Cardiac septum (tissue), 1 donor: ENCODE results near the gene ECM2. TPM values are rescaled to one million over a fixed set of nuclear protein-coding genes. Genes with fewer than 3 reads are reported as not detected.
"Not testable (repeated sequence)": the region's sequence is repeated elsewhere in the genome, so short reads cannot be mapped to it uniquely, and the experiment has no call there.

Experiments used
- DNase-seq: peaks from one replicate; pipeline ENCODE4 v3.0.0-alpha.2; 2020; ENCODE audit warnings: low spot score
- intact Hi-C: fragments of 100-400 bp; cut with DNase I; formaldehyde crosslinking; loops from one replicate; pipeline ENCODE4 v1.14.0; 2022
- long read RNA-seq: library from polyadenylated mRNA; unstranded; transcript quantifications from one replicate; pipeline ENCODE4 v2.0.0, GENCODE V29; 2021
- total RNA-seq: library from RNA; stranded (reverse); fragmentation: NEBNext Ultra II Directional; extraction: Animal tissue kit (Norgen Biotek cat#: 25700); gene quantifications from one replicate; pipeline ENCODE4 v1.2.1, GENCODE V29; 2021
- donor health status: DM: no; HTN: no; CAD: no.

Gene ECM2
- 8.0 TPM for total RNA-seq
- long read RNA-seq, partial matches to known transcripts: 1 of 2 reads
- long read RNA-seq, other reads (novel, unspliced or antisense): 1 of 2 reads

- intact Hi-C loops: loop anchor here (5.0 kb wide), 1 partner anchor 76 kb away; no protein-coding TSS in a partner anchor
- DNase-seq: no peak
Measured at GRCh38 chr9:92535940-92536850, at the start of gene ECM2. Gene ECM2 (minus strand): TSS chr9:92535990. CDS start chr9:92522866, 13,124 bp downstream.

DNA sequence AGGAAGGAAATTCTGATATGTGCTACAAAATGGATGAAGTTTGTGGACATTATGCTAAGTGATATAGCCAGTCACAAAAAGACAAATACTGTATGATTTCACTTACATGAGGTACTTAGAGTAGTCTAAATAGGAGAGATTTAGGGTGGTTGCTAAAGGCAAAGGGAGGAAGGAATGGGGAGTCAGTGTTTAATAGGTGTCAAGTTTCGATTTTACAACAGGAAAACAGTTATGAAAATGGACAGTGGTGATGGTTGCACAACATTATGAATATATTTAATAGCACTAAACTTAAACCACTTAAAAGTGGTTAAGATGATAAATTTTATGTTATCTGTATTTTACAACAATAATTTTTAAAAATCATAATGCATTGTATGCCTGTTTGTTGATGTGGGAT, 40.4 kb upstream of the ECM2 start:
- no peak for DNase-seq
- intact Hi-C loops: no loop called here

GRCh38 chr9:92573612-92574011, 37.8 kb upstream of the ECM2 start:
- intact Hi-C loops, DNase-seq: not testable (repeated sequence)

DNA sequence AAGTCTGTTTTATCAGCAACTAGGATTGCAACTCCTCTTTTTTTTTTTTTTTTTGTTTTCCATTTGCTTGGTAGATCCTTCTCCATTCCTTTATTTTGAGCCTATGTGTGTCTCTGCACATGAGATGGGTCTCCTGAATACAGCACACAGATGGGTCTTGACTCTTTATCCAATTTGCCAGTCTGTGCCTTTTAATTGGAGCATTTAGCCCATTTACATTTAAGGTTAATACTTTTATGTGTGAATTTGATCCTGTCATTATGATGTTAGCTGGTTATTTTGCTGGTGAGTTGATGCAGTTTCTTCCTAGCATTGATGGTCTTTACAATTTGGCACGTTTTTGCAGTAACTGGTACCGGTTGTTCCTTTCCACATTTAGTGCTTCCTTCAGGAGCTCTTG, 36.1 kb upstream of the ECM2 start:
- DNase-seq, intact Hi-C loops: not testable (repeated sequence)

DNA sequence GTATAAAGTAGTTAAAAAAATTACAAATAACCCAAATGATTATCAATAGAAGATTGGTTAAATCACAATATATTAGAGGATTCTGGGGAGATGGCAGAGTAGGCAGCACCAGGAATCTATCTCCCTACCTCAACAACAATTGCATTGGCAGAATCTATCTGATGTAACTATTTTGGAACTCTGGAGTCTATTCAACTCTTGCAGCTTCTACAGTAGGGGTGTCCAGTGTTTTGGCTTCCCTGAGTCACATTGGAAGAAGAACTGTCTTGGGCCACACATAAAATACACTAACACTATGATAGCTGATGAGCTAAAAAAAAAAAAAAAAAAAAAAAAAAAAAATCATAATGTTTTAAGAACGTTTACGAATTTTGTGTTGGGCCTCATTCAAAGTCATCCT, 29.2 kb upstream of the ECM2 start:
- intact Hi-C loops: no loop called here

DNA sequence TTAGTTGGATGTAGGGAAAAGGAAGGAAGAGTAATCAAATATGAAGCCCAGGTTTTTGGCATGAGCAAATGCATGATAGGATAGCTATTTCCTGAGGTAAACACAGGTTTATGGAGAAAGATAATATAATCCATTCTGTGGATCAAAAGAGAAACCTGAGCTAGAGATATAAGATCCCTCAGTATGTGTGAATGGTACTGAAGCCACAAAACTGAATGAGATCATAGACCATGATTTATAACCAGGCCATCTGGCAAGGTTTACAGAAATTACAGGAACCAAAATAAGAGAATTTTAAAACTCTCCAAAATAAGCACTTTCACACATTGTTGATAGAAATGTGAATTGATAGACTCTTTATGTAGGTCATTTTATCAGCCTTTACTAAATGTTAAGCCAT, 28.7 kb upstream of the ECM2 start:
- no peak for DNase-seq
- intact Hi-C loops: no loop called here

More for the DNA sequence above, 29.2 kb upstream of the ECM2 start:
- DNase-seq: no peak

DNA sequence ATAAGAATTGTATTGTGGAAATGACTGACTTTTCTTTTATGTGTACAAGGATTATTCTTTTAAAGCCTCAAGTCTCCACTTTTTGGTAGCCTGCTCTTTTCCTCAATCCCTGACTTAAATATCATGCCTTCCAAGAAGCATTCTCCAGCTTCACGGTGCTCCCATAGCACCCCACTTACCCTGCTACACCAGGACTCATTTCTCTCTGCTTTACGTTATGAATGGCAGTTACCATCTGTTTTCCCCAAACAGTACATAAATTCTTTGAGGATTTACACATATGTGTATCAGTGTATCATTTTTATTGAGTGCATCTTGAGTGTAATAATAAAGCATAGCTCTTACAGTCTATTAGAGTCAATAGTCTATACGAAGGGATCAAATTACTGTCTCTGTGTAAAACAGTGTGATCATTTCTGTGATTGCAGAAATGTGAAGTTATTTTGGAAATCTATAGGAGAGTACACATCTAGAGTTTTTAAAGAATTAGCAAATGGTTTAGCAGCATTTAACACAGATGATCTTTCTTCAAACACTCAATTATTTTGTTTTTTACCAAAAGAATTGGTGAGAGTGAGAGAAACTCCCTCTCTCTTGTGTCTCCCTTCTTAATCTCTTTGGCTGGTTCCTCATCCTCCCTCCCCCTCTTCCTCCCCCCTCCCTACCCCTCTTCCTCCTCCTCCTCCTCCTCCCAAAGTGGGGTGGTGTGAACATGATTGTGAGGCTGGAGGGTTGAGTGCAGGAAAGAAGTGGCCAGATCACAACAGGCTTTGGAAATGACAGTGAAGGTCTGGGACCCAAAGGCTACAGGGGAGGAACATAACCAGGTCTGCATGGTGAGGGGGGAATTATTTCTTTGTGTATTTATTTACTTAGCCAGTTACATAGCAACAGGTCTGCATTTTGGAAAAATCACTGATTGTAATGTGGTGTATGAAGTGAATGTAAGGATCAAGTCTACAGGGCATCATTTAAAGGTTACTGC, 27.6 kb upstream of the ECM2 start:
- no peak for DNase-seq
- intact Hi-C loops: no loop called here

GRCh38 chr9:92562461-92562967, 26.7 kb upstream of the ECM2 start:
- no peak for DNase-seq
- intact Hi-C loops: no loop called here

DNA sequence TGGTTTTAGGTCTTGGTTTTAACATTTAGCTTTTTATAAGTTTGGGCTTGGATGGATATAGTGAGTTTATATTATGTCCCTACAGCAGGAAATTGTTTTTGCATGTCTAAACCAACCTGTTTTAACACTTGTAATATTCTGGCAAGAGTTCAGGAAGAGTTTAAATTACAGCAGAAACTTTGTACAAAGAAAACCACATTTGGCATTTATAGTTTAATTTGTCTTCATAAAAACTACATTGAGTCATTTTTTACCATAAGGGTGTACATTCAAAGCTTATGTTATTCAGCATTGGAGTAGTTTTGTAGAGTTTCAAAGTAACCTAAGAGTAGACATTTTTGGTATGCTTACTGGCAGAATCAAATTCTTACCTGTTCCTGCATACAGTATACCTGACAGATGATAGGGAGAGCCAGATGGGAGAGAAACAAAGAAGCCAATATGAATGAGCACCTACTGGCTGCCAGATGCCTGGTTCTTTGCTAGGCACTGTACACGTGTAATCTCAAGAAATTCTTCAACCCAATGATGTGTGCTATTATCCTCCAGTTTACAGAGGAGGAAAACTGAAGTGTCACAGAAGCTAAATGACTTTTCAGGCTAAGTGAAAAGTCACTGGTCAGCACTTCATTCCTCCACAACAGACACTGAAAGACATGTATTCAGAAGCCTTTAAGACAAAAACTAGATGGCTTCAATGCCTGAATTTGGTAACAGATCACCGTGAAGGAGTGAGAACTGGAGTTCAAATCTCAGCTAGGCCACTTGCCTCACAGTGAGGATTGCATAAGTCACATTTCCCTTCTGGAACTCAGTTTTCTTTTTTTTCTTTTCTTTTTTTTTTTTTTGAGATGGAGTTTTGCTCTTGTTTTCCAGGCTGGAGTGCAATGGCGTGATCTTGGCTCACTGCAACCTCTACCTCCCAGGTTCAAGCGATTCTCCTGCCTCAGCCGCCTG, 25.9 kb upstream of the ECM2 start:
- DNase-seq: no peak
- intact Hi-C loops: no loop called here

DNA sequence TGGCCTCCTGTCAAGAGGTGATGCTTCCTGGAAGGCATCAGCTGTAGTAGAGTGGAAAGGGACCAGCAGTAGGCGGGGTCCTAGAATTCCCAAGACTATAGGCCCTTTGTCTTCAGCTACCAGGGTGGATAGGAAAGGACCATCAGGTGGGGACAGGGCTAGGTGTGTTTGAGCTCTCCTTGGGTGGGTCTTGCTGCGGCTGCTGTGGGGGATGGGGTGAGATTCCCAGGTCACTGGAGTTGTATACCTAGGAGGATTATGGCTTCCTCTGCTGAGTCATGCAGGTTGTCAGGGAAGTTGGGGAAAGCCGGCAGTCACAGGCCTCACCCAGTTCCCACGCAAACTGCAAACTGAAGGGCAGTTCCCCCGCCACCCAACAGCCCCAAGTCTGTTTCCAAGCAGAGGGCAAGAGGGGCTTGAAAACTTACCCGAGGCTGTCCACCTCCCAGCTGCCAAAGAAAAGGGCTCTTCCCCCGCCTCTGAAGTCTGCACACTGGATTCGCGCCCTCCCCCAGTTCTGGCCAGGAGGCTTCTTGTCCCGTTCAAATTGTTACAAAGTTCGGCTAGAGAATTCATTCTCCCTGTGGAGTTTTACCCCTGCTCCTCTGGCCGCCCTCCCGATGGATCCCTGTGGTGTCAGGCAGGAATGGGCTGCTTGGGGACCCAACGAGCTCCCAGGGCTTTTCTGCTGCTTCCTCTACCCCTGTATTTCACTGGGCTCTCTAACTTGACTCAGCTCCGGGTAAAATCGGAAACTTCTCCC, 23.0 kb upstream of the ECM2 start:
- intact Hi-C loops: no loop called here
- no peak for DNase-seq

GRCh38 chr9:92550765-92551164, 15.0 kb upstream of the ECM2 start:
- intact Hi-C loops: no loop called here
- no peak for DNase-seq

DNA sequence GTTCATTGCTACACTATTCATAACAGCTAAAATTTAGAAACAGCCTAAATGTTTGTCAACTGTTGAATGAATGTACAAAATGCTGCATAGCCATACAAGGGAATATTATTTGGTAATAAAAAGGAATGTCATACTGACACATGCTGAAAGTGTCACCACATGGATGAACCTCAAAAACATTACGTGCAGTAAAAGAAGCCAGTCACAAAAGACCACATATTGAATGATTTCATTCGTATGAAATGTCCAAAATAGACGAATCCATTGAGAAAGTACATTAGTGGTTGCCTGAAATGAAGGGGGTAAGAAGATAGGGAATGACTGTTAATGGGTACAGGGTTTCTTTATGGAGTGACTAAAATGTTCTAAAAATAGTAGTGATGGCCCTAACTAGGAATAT, 11.6 kb upstream of the ECM2 start:
- intact Hi-C loops: no loop called here
- no peak for DNase-seq

DNA sequence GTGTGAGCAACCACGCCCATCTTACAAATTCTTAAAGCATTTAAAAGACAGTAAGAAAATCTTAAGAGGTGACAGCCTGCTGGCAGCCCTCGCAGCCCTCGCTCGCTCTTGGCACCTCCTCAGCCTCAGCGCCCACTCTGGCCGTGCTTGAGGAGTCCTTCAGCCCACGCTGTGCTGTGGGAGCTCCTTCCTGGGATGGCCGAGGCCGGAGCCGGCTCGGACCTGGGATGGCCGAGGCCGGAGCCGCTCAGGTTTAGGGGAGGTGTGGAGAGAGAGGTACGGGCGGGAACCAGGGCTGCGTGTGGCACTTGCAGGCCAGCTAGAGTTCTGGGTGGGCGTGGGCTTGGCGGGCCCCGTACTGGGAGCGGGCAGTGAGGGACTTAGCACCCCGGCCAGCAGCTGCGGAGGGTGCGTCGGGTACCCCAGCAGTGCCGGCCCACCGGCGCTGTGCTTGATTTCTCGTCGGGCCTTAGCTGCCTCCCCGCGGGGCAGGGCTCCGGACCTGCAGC, 9.3 kb upstream of the ECM2 start:
- intact Hi-C loops: no loop called here
- DNase-seq: no peak

- intact Hi-C loops: no loop called here
Measured at GRCh38 chr9:92543972-92544371, 8.2 kb upstream of the ECM2 start.

DNA sequence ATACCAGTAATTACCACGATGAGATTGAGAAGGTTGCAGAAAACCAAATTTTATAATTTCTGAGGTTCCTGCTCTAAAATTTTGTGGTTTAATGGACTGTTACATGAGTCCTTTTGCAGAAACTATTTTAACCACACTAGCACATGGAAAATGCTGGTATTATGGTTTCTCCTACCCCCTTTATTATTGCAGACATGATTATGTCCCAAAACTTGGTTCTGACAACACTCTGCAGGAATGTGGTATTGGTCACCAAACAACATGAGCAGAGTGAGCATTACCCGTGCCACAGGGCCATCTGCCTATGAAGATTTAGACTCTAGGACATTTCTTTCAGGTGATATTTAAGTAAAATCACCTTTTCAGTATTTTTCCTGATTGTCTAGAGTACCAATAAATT, 2.8 kb upstream of the ECM2 start:
- DNase-seq: no peak
- intact Hi-C loops: loop anchor here (5.0 kb wide), 1 partner anchor 74 kb away; no protein-coding TSS in a partner anchor

More at GRCh38 chr9:92543972-92544371, 8.2 kb upstream of the ECM2 start:
- DNase-seq: no peak

DNA sequence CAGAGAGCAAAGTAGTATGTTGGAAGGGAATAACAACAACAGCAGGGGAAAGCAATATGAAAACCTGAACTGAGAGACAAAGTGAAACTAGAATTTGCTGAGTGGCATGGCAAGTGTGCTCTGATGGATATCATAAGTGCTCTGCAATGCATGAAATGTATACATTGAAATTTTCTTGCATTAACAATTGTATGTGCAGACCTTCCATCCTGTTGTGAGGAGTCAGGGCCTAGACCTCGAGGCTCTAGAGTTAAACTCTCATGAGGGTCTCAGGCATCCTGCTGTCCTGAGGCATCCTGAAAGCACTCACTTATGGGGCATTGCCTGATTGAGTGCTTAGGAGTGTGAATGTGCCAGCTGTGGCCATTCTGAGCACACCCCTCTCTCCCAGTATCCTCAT, 1.1 kb downstream of the ECM2 start:
- DNase-seq: no peak
- intact Hi-C loops: loop anchor here (5.0 kb wide), 1 partner anchor 78 kb away; no protein-coding TSS in a partner anchor

DNA sequence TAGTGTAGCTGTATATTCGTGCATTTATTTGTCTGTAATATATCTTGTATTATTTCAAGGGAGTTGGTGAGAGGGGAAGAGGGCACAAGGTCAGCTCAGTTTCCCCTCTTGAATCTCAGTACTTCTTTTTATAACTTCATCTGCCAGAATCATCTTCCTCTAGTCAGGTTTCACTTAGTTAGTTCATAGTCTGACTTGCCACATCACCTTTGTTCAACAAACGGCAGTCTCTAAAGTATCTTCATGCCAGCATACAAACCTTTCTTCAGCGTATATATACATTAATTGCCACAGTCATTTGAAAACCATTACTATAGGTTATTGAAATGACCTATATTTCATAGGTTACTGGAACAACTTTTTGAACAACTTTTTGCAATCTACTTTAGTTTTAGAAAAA, 1.6 kb downstream of the ECM2 start:
- intact Hi-C loops: no loop called here
- no peak for DNase-seq

DNA sequence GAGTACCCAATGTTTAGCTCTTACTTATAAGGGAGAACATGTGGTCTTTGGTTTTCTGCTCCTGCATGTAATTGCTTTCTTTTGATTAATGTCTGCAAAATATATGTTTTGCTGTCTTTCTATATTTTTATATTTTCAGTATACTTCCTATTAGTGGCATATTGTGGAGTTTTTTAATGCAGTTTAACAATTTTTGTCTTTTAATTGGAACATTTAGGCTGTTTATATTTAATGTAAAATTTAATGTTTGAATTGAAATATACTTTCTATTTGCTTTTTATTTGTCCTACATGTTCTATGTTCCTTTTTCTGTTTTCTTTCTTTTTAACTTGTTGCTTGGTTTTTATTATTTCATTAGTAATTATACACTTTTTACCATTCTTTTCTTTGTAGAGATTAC, 4.9 kb downstream of the ECM2 start:
- intact Hi-C loops: no loop called here
- DNase-seq: no peak
